GM19043 (cell line): ENCODE results near the gene GBP4.
"Not testable (repeated sequence)": the region's sequence is repeated elsewhere in the genome, so short reads cannot be mapped to it uniquely, and the experiment has no call there.

ENCODE experiments used
- ATAC-seq: cut with Tn5 transposase; IDR thresholded peaks from one replicate; pipeline ENCODE4 v1.9.1; 2021; ENCODE audit warnings: low read depth; ENCODE audit not compliant: unreplicated experiment

Gene GBP4

GRCh38 chr1:89198491-89199072 is at the start of gene GBP4:
Gene GBP4 (minus strand): TSS chr1:89198942. CDS start chr1:89198834, 108 bp downstream.
- ATAC-seq, result peak; percentile 42

- no peak for ATAC-seq
Measured at GRCh38 chr1:89243046-89243445, 44.3 kb upstream of the GBP4 start.

GRCh38 chr1:89221341-89221740 is 22.6 kb upstream of the GBP4 start:
- ATAC-seq, result no peak

- not testable (repeated sequence) for ATAC-seq
Measured at GRCh38 chr1:89219851-89220250, 21.1 kb upstream of the GBP4 start.

- ATAC-seq, result not testable (repeated sequence)
Measured at GRCh38 chr1:89218941-89219340, 20.2 kb upstream of the GBP4 start.

- no peak for ATAC-seq
Measured at GRCh38 chr1:89213347-89213746, 14.6 kb upstream of the GBP4 start.

- no peak for ATAC-seq
Measured at GRCh38 chr1:89211035-89211634, 12.4 kb upstream of the GBP4 start.

GRCh38 chr1:89206373-89206772 is 7.6 kb upstream of the GBP4 start:
- ATAC-seq, result no peak

- ATAC-seq, result no peak
Measured at GRCh38 chr1:89203166-89203565, 4.4 kb upstream of the GBP4 start.

GRCh38 chr1:89201106-89201794 is 2.5 kb upstream of the GBP4 start:
- ATAC-seq, result peak; percentile 56

GRCh38 chr1:89200663-89201062 is 1.9 kb upstream of the GBP4 start:
- ATAC-seq, result no peak

- no peak for ATAC-seq
Measured at GRCh38 chr1:89199525-89200031, 836 bp upstream of the GBP4 start.

- peak; percentile 1 for ATAC-seq
Measured at GRCh38 chr1:89198081-89198480, 661 bp downstream of the GBP4 start.

GRCh38 chr1:89195476-89195875 is 3.3 kb downstream of the GBP4 start:
- no peak for ATAC-seq

GRCh38 chr1:89191314-89191713 is 7.4 kb downstream of the GBP4 start:
- ATAC-seq, result no peak

GRCh38 chr1:89190017-89190416 is 8.7 kb downstream of the GBP4 start:
- ATAC-seq, result no peak

- ATAC-seq, result no peak
Measured at GRCh38 chr1:89179343-89179742, 19.4 kb downstream of the GBP4 start.

GRCh38 chr1:89176971-89177370 is 21.8 kb downstream of the GBP4 start:
- no peak for ATAC-seq

- ATAC-seq, result no peak
Measured at GRCh38 chr1:89175601-89176256, 23.0 kb downstream of the GBP4 start, which contains the start of gene GBP7. Gene GBP7 (minus strand): TSS chr1:89176003. CDS start chr1:89171935, 4,068 bp downstream.

- no peak for ATAC-seq
Measured at GRCh38 chr1:89174491-89174890, 24.3 kb downstream of the GBP4 start.

GRCh38 chr1:89172468-89173143 is 26.1 kb downstream of the GBP4 start:
- ATAC-seq, result no peak
